Neural progenitor cell (in vitro differentiated cells): Measurements from ENCODE around the gene CWH43. TPM values are rescaled to one million over a fixed set of nuclear protein-coding genes. Genes with fewer than 3 reads are reported as not detected.

Experiments
- DNase-seq: peaks from one replicate; pipeline ENCODE4 v3.0.0-alpha.2; 2016; ENCODE audit warnings: low spot score
- H2AFZ ChIP-seq: fragments of 200-600 bp; sonication (generic); replicated peaks from 2 replicates; pipeline ENCODE4 v1.6.1; 2016; ENCODE audit warnings: antibody characterized with exemption
- H3F3A ChIP-seq: fragments of 200-600 bp; sonication (generic); 2 replicates; pipeline ENCODE4 v1.6.1; 2016; ENCODE audit warnings: antibody characterized with exemption, low read depth
- H3K27ac ChIP-seq: fragments of 200-600 bp; sonication (generic); 2 replicates; pipeline ENCODE4 v1.5.1; 2016; ENCODE audit warnings: mild to moderate bottlenecking
- H3K27me3 ChIP-seq: fragments of 200-600 bp; sonication (generic); 2 replicates; pipeline ENCODE4 v1.6.1; 2016; ENCODE audit warnings: mild to moderate bottlenecking, moderate library complexity
- H3K36me3 ChIP-seq: fragments of 200-600 bp; sonication (generic); 2 replicates; pipeline ENCODE4 v1.5.1; 2016
- H3K4me1 ChIP-seq: fragments of 200-600 bp; sonication (generic); 2 replicates; pipeline ENCODE4 v1.6.1; 2016; ENCODE audit warnings: mixed run types
- H3K4me2 ChIP-seq: fragments of 200-600 bp; sonication (generic); 2 replicates; pipeline ENCODE4 v1.6.1; 2016
- H3K4me3 ChIP-seq: fragments of 200-600 bp; sonication (generic); 2 replicates; pipeline ENCODE4 v1.5.1; 2016
- H3K79me2 ChIP-seq: fragments of 200-600 bp; sonication (generic); 2 replicates; pipeline ENCODE4 v1.6.1; 2016; ENCODE audit warnings: low read depth
- H3K9ac ChIP-seq: fragments of 200-600 bp; sonication (generic); 2 replicates; pipeline ENCODE4 v1.6.1; 2016
- H3K9me3 ChIP-seq: fragments of 200-600 bp; sonication (generic); 2 replicates; pipeline ENCODE4 v1.5.1; 2016; ENCODE audit warnings: low read depth
- H4K20me1 ChIP-seq: fragments of 200-600 bp; sonication (generic); 2 replicates; pipeline ENCODE4 v1.6.1; 2016; ENCODE audit warnings: low read depth
- H3K27ac Mint-ChIP-seq: 3 replicates; pipeline ENCODE4 v1.8.0; 2021; ENCODE audit warnings: mixed read lengths
- H3K27me3 Mint-ChIP-seq: 2 replicates; pipeline ENCODE4 v1.8.0; 2022; ENCODE audit warnings: low read depth, mild to moderate bottlenecking, inconsistent platforms, moderate library complexity, mixed read lengths; ENCODE audit not compliant: insufficient read depth
- H3K36me3 Mint-ChIP-seq: 3 replicates; pipeline ENCODE4 v1.8.0; 2021; ENCODE audit warnings: mixed read lengths
- H3K4me1 Mint-ChIP-seq: 3 replicates; pipeline ENCODE4 v1.8.0; 2021; ENCODE audit warnings: mixed read lengths
- H3K4me3 Mint-ChIP-seq: 3 replicates; pipeline ENCODE4 v1.8.0; 2021; ENCODE audit warnings: mild to moderate bottlenecking, moderate library complexity, mixed read lengths
- H3K9me3 Mint-ChIP-seq: 3 replicates; pipeline ENCODE4 v1.8.0; 2020; ENCODE audit warnings: mixed read lengths
- EZH2 ChIP-seq: fragments of 200-600 bp; sonication (generic); IDR thresholded peaks from 2 replicates; pipeline ENCODE4 v1.6.1; 2017; ENCODE audit warnings: antibody characterized with exemption, mild to moderate bottlenecking, moderate library complexity
- EZH2phosphoT487 ChIP-seq: fragments of 200-600 bp; sonication (generic); IDR thresholded peaks from 2 replicates; pipeline ENCODE4 v1.6.1; 2017; ENCODE audit warnings: antibody characterized with exemption
- total RNA-seq: library from RNA; depleted of rRNA; stranded (reverse); fragments of >200 nt; gene quantifications from 2 replicates; pipeline ENCODE4 v1.2.3, GENCODE V29; 2015; ENCODE audit warnings: low replicate concordance
- TF ChIP-seq, protein P1 (sequence below): fragments of 200-600 bp; sonication (generic); IDR thresholded peaks from 2 replicates; pipeline ENCODE4 v1.5.1; 2017; ENCODE audit warnings: antibody characterized with exemption, mild to moderate bottlenecking

CWH43 gene
- total RNA-seq, 1 donor from 2014 or later, result not detected

DNA sequence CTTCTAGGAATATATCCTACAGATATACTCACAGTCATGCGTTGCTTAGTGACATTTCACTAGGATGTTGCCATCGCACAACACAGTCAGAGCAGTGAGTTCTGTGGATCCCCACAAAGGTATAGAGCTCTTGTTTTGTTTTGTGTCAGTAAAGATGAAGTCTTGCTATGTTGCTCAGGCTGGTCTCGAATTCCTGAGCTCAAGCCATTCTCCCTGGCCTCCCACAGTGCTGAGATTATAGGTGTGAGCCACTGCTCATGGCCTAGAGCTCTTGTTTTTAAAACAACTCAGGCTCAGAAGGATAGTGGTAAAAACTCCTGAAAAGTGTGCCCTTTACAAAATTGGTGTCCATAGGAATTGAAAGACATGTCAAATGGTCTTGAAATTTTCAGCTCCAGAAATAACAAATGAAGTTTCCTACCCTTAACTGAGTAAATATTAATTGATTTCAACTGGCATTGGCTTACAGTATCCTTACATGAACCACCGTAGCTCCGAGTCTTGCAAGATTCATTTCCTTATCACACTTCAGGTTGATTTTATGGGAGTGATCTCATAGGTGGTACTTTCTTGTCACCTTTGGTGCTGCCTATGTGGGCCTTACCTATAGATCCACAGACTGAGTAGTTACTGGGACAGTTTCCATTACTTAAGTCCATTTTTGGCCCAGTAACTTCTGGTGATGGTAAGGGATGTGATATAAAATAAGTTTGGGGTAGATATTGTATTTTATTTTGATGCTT is 3.6 kb downstream of the CWH43 start:
- Mint-ChIP-seq H3K27me3 (peaks cover 36% of the 10 kb centered on the region), H3K36me3 (no peaks in the 10 kb centered on the region), H3K4me1 (no peaks in the 10 kb centered on the region), H3K27ac (no peak overlapping the region), H3K9me3 (peaks cover 4% of the 10 kb centered on the region), H3K4me3 (no peak overlapping the region)
- no peaks in the 10 kb centered on the region for H3K79me2 ChIP-seq
- TF ChIP-seq, protein P1, sequence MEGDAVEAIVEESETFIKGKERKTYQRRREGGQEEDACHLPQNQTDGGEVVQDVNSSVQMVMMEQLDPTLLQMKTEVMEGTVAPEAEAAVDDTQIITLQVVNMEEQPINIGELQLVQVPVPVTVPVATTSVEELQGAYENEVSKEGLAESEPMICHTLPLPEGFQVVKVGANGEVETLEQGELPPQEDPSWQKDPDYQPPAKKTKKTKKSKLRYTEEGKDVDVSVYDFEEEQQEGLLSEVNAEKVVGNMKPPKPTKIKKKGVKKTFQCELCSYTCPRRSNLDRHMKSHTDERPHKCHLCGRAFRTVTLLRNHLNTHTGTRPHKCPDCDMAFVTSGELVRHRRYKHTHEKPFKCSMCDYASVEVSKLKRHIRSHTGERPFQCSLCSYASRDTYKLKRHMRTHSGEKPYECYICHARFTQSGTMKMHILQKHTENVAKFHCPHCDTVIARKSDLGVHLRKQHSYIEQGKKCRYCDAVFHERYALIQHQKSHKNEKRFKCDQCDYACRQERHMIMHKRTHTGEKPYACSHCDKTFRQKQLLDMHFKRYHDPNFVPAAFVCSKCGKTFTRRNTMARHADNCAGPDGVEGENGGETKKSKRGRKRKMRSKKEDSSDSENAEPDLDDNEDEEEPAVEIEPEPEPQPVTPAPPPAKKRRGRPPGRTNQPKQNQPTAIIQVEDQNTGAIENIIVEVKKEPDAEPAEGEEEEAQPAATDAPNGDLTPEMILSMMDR, result no peak
- H3K9me3 ChIP-seq, result no peaks in the 10 kb centered on the region
- H3K4me1 ChIP-seq, result no peaks in the 10 kb centered on the region
- H3F3A ChIP-seq, result no peaks in the 10 kb centered on the region
- H2AFZ ChIP-seq, result no peak overlapping the region
- H4K20me1 ChIP-seq, result no peaks in the 10 kb centered on the region
- no peaks in the 10 kb centered on the region for H3K36me3 ChIP-seq
- no peak overlapping the region for H3K4me3 ChIP-seq
- no peak overlapping the region for H3K9ac ChIP-seq
- no peak overlapping the region for H3K27ac ChIP-seq
- no peak for DNase-seq
- peaks cover 44% of the 10 kb centered on the region for H3K27me3 ChIP-seq
- H3K4me2 ChIP-seq, result no peak overlapping the region

DNA sequence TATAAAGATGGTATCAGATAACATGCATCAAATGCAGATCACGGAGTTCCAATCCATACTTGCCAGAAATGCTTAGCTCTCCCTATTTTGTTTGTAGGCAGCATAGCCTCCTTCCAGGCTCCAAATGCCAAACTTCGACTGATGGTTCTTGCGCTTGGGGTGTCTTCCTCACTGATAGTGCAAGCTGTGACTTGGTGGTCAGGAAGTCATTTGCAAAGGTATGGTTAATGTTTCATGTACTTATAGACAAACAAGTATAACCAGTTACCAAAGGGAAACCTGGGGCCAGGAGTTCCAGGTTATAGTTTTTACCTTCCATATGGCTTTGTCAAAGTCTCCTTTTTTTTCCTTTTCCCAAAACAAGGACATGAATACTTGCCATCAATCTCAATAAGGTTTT is 5.3 kb downstream of the CWH43 start:
- H3K4me3 ChIP-seq, result no peak overlapping the region
- no peak overlapping the region for H3K27ac ChIP-seq
- H3K4me2 ChIP-seq, result no peak overlapping the region
- no peak overlapping the region for H3K4me3 Mint-ChIP-seq
- no peaks in the 10 kb centered on the region for H3K4me1 Mint-ChIP-seq
- no peaks in the 10 kb centered on the region for H3K79me2 ChIP-seq
- H3K9ac ChIP-seq, result no peak overlapping the region
- H3K9me3 ChIP-seq, result no peaks in the 10 kb centered on the region
- no peaks in the 10 kb centered on the region for H3K4me1 ChIP-seq
- H2AFZ ChIP-seq, result no peak overlapping the region
- no peaks in the 10 kb centered on the region for H3K36me3 Mint-ChIP-seq
- H3K36me3 ChIP-seq, result no peaks in the 10 kb centered on the region
- H3K27me3 ChIP-seq, result peaks cover 27% of the 10 kb centered on the region
- H3F3A ChIP-seq, result no peaks in the 10 kb centered on the region
- peaks cover 28% of the 10 kb centered on the region for H3K27me3 Mint-ChIP-seq
- no peak for DNase-seq
- no peaks in the 10 kb centered on the region for H4K20me1 ChIP-seq
- TF ChIP-seq EZH2 (no peak), EZH2phosphoT487 (no peak)
- TF ChIP-seq, protein P1, result no peak
- H3K9me3 Mint-ChIP-seq, result peaks cover 4% of the 10 kb centered on the region
- no peak overlapping the region for H3K27ac Mint-ChIP-seq

GRCh38 chr4:48997962-48998361 is 11.9 kb downstream of the CWH43 start:
- Mint-ChIP-seq H3K4me1 (no peaks in the 10 kb centered on the region), H3K27me3 (peaks cover 6% of the 10 kb centered on the region), H3K36me3 (no peaks in the 10 kb centered on the region), H3K27ac (no peak overlapping the region), H3K9me3 (no peaks in the 10 kb centered on the region), H3K4me3 (no peak overlapping the region)
- TF ChIP-seq, protein P1, result no peak
- TF ChIP-seq EZH2phosphoT487 (no peak), EZH2 (no peak)
- Histone ChIP-seq H3F3A (no peaks in the 10 kb centered on the region), H3K4me1 (no peaks in the 10 kb centered on the region), H3K27me3 (no peaks in the 10 kb centered on the region), H3K79me2 (no peaks in the 10 kb centered on the region), H3K4me3 (no peak overlapping the region), H3K9me3 (peaks cover 12% of the 10 kb centered on the region), H4K20me1 (no peaks in the 10 kb centered on the region), H3K9ac (no peak overlapping the region), H3K36me3 (no peaks in the 10 kb centered on the region), H3K27ac (no peak overlapping the region), H3K4me2 (no peak overlapping the region), H2AFZ (no peak overlapping the region)
- no peak for DNase-seq
